Left lung (tissue), 10 donors: ENCODE results near the gene C17orf75. TPM values are rescaled to one million over a fixed set of nuclear protein-coding genes. Genes with fewer than 3 reads are reported as not detected.

Experiments
- ATAC-seq: fragments of 200-7000 bp; cut with Tn5 transposase; one replicate; pipeline ENCODE4 v1.9.1; 2020; ENCODE audit warnings: moderate library complexity
- DNase-seq, 4 donors: peaks; one replicate each; pipeline ENCODE4 v3.0.0-alpha.2; 2013 to 2020
- H3K27ac ChIP-seq, 2 donors: fragments of 200-600 bp; sonication (generic) in 1 of 2; one replicate each; pipeline versions ENCODE4 v1.5.0 to v1.8.0; 2020 to 2021
- H3K27me3 ChIP-seq, 2 donors: fragments of 200-600 bp; sonication (generic) in 1 of 2; one replicate each; pipeline versions ENCODE4 v1.5.0 to v1.8.0; 2020 to 2021
- H3K36me3 ChIP-seq, 2 donors: fragments of 200-600 bp; sonication (generic) in 1 of 2; one replicate each; pipeline versions ENCODE4 v1.5.0 to v1.8.0; 2020 to 2021
- H3K4me1 ChIP-seq, 2 donors: fragments of 200-600 bp; one replicate each; pipeline ENCODE4 v1.8.0; 2021
- H3K4me3 ChIP-seq, 2 donors: fragments of 200-600 bp; sonication (generic) in 1 of 2; one replicate each; pipeline versions ENCODE4 v1.5.0 to v1.8.0; 2020 to 2021; ENCODE audit warnings: mild to moderate bottlenecking in 1 of 2
- H3K9me3 ChIP-seq, 2 donors: fragments of 200-600 bp; sonication (generic) in 1 of 2; one replicate each; pipeline versions ENCODE4 v1.5.0 to v1.8.0; 2020 to 2021
- intact Hi-C, 2 donors: fragments of 100-400 bp; cut with DNase I; formaldehyde crosslinking; loops; one replicate each; pipeline versions ENCODE4 v1.11.2 to v1.14.2; 2022
- polyA plus RNA-seq, 6 donors: library from polyadenylated mRNA; unstranded; fragments of 120-200 nt; gene quantifications; one replicate each; pipeline ENCODE4 v1.2.1, GENCODE V29; 2013; ENCODE audit not compliant: insufficient read length in 6 of 6
- total RNA-seq, 2 donors: library from RNA; stranded (reverse); fragmentation: NEBNext Ultra II Directional; extraction: Animal tissue kit (Norgen Biotek cat#: 25700); gene quantifications; one replicate each; pipeline ENCODE4 v1.2.1, GENCODE V29; 2021
- TF ChIP-seq, protein P1 (sequence below), 2 donors: fragments of 200-600 bp; sonication (generic) in 1 of 2; IDR thresholded peaks; one replicate each; pipeline versions ENCODE4 v1.5.0 to v1.8.0; 2021; ENCODE audit warnings: antibody characterized with exemption in 2 of 2
- donor health status: DM: no; HTN: yes; CAD: no.
- donor health status: DM: no; HTN: no; CAD: no.

The C17orf75 gene
- total and polyA plus RNA-seq, 8 donors, result 14.0 to 40.9 (median 34.3) TPM

DNA sequence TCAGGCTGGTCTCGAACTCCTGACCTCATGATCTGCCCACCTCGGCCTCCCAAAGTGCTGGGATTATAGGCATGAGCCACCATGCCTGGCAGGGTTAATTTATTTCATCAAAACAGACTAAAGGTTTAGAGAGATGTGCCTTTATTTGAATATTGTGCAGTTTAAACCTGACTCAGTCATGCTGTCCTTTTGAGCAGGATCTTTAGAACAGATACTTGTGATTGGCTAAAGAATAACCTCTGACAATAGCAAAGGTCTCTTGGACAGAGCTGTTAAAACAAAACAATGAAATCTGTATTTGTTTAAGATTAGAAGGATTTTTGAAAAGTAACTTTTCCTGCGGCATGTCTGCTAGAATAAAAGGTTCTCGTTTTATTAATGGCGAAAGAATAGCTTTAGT lies 44.0 kb upstream of the C17orf75 start:
- DNase-seq (no peak), ATAC-seq (no peak)

GRCh38 chr17:32385121-32385520 lies 43.1 kb upstream of the C17orf75 start:
- DNase-seq (no peak), ATAC-seq (no peak)
- Histone ChIP-seq H3K9me3 (no peaks in the 10 kb centered on the region), H3K4me1 (no peaks in the 10 kb centered on the region), H3K27me3 (no peaks in the 10 kb centered on the region), H3K36me3 (peaks cover 0 to 51% of the 10 kb centered on the region in 2 donors), H3K27ac (no peak overlapping the region), H3K4me3 (no peak overlapping the region)
- TF ChIP-seq, protein P1, sequence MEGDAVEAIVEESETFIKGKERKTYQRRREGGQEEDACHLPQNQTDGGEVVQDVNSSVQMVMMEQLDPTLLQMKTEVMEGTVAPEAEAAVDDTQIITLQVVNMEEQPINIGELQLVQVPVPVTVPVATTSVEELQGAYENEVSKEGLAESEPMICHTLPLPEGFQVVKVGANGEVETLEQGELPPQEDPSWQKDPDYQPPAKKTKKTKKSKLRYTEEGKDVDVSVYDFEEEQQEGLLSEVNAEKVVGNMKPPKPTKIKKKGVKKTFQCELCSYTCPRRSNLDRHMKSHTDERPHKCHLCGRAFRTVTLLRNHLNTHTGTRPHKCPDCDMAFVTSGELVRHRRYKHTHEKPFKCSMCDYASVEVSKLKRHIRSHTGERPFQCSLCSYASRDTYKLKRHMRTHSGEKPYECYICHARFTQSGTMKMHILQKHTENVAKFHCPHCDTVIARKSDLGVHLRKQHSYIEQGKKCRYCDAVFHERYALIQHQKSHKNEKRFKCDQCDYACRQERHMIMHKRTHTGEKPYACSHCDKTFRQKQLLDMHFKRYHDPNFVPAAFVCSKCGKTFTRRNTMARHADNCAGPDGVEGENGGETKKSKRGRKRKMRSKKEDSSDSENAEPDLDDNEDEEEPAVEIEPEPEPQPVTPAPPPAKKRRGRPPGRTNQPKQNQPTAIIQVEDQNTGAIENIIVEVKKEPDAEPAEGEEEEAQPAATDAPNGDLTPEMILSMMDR (IDR thresholded peaks at IDR 0.05), result no peak
- intact Hi-C loops, result no loop called here

More for the DNA sequence above, 44.0 kb upstream of the C17orf75 start:
- Histone ChIP-seq H3K36me3 (peaks cover 0 to 43% of the 10 kb centered on the region in 2 donors), H3K27me3 (no peaks in the 10 kb centered on the region), H3K9me3 (no peaks in the 10 kb centered on the region), H3K27ac (no peak overlapping the region), H3K4me3 (no peak overlapping the region), H3K4me1 (no peaks in the 10 kb centered on the region)
- intact Hi-C loops, result no loop called here
- TF ChIP-seq, protein P1 (IDR thresholded peaks at IDR 0.05), result no peak

DNA sequence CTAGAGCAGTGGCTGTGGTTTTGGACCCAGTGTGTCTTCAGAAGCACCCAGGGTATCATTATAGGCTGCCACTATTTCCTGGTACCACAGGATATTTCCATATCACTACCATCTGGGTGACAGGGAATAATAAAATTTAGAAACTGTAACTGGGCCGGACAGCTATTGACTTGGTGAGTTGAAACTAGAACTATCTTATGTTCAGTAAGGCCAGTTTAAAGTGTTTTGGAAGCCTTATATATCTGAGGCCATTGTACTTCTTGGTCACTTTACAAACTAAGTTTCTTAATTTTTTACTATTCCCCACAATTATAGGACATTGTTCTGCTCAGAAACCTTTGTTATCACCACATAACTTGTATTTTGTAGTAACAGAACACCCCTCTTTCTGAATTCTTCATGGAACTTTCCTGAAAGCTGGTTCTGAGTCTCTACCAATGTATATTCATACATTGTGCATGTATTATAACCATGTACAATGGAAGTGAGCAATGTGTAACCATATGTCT lies 42.0 kb upstream of the C17orf75 start:
- H3K9me3 ChIP-seq, result no peaks in the 10 kb centered on the region
- ATAC-seq (no peak), DNase-seq (no peak)
- intact Hi-C loops, result no loop called here
- no peak overlapping the region for H3K4me3 ChIP-seq
- TF ChIP-seq, protein P1 (IDR thresholded peaks at IDR 0.05), result no peak
- no peaks in the 10 kb centered on the region for H3K27me3 ChIP-seq
- no peak overlapping the region for H3K27ac ChIP-seq
- peaks cover 0 to 63% of the 10 kb centered on the region in 2 donors for H3K36me3 ChIP-seq
- no peaks in the 10 kb centered on the region for H3K4me1 ChIP-seq

DNA sequence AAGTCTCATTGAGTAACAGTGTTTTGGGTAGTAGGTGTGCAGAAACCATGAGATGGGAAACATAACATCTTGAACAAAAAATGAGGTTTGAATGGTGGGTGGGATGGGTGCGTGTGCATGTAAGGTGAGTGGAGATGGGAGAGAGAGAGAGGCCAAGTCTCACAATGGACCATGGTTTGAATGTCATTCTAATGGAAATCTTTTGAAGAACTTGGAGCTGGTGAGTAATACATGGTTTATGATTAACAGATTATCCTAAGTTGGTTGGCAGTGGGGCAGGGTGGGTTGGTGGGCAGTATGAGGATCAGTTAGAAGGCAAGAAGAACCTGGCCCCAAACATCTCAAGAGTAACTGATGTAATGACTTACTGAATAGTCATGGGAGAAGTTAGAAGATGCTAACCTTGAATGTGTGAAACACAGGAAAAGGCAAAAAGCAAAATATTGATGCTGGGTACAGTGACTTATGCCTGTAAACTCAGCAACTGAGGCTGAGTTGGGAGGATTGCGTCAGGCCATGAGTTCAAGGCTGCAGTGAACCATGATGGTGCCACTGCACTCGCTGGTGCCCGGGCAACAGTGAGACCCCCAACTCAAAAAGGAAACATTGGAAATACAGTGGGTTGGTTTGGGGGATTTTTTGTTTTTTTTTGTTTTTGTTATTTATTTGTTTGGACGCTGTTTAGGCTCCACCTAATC lies 40.7 kb upstream of the C17orf75 start:
- no peak overlapping the region for H3K27ac ChIP-seq
- H3K4me3 ChIP-seq, result no peak overlapping the region
- TF ChIP-seq, protein P1 (IDR thresholded peaks at IDR 0.05), result no peak
- H3K4me1 ChIP-seq, result no peaks in the 10 kb centered on the region
- no peaks in the 10 kb centered on the region for H3K27me3 ChIP-seq
- no peak for ATAC-seq
- no peaks in the 10 kb centered on the region for H3K9me3 ChIP-seq
- intact Hi-C loops, result no loop called here
- peaks cover 0 to 65% of the 10 kb centered on the region in 2 donors for H3K36me3 ChIP-seq
- no peak for DNase-seq

GRCh38 chr17:32370426-32370825 lies 28.5 kb upstream of the C17orf75 start:
- intact Hi-C loops, result no loop called here
- no peaks in the 10 kb centered on the region for H3K4me1 ChIP-seq
- no peak for DNase-seq
- no peak for ATAC-seq
- peaks cover under 1 to 97% of the 10 kb centered on the region in 2 donors for H3K36me3 ChIP-seq
- H3K9me3 ChIP-seq, result no peaks in the 10 kb centered on the region
- no peak overlapping the region for H3K27ac ChIP-seq
- H3K4me3 ChIP-seq, result no peak overlapping the region
- TF ChIP-seq, protein P1 (IDR thresholded peaks at IDR 0.05), result no peak
- no peaks in the 10 kb centered on the region for H3K27me3 ChIP-seq
